ENCODE measurements around the gene SLC25A1. TPM values are rescaled to one million over a fixed set of nuclear protein-coding genes. Genes with fewer than 3 reads are reported as not detected.

The SLC25A1 gene
- polyA plus RNA-seq, 1 of the 3 experiments (the other 2 are of a cell fraction), result 44.7 TPM

GRCh38 chr22:19139974-19140373 lies 38.6 kb downstream of the SLC25A1 start:
- Histone ChIP-seq H3K4me3 (ENCODE audit: low read depth in 2 of 2, low read length in 1 of 2) (no peak overlapping the region), H4K20me1 (ENCODE audit: insufficient read depth) (no peaks in the 10 kb centered on the region), H3K4me2 (no peak overlapping the region), H3K36me3 (replicated peaks in 1 of 2; ENCODE audit: control insufficient read depth in 1 of 2, insufficient read depth in 2 of 2, low read length in 1 of 2) (peaks cover 18 to 60% of the 10 kb centered on the region in 2 experiments), H3K9me2 (no peaks in the 10 kb centered on the region), H3K9me3 (no peaks in the 10 kb centered on the region), H3F3A (replicated peaks; ENCODE audit: insufficient read depth) (no peaks in the 10 kb centered on the region), H2AFZ (ENCODE audit: low read depth) (no peak overlapping the region), H3K27me3 (ENCODE audit: insufficient read depth) (no peaks in the 10 kb centered on the region), H3K79me2 (ENCODE audit: insufficient read depth) (peaks cover 27% of the 10 kb centered on the region), H3K27ac (ENCODE audit: low read depth in 2 of 2, low read length in 1 of 2) (no peak overlapping the region), H3K4me1 (ENCODE audit: control insufficient read depth in 1 of 2, insufficient read depth in 2 of 2, low read depth in 1 of 2, low read length in 1 of 2) (peaks cover 4 to 8% of the 10 kb centered on the region in 2 experiments; a peak in 3 of 4 replicates), H3K9ac (no peak overlapping the region)
- ChIA-PET CTCF (no interaction called here), POLR2A (no interaction called here)
- TF ChIP-seq EZH2phosphoT487 (IDR thresholded peaks at IDR 0.05; ENCODE audit: borderline replicate concordance, low read depth) (no peak), REST (IDR thresholded peaks at IDR 0.05; ENCODE audit: low read depth, low read length) (no peak), RAD21 (IDR thresholded peaks at IDR 0.05; ENCODE audit: low read length) (no peak), MXI1 (IDR thresholded peaks at IDR 0.05; ENCODE audit: low read depth, low read length) (no peak), RXRA (IDR thresholded peaks at IDR 0.05; ENCODE audit: borderline replicate concordance, low read depth) (no peak), SIN3A (IDR thresholded peaks at IDR 0.05; ENCODE audit: borderline replicate concordance, low read depth, low read length) (no peak), TEAD4 (IDR thresholded peaks at IDR 0.05; ENCODE audit: borderline replicate concordance, insufficient read depth) (no peak), IRF3 (IDR thresholded peaks at IDR 0.05; ENCODE audit: low read depth, low read length) (no peak), FOSL2 (IDR thresholded peaks at IDR 0.05; ENCODE audit: borderline replicate concordance, low read depth) (no peak), TAF1 (IDR thresholded peaks at IDR 0.05; ENCODE audit: borderline replicate concordance, low read depth, low read length) (no peak), USF2 (IDR thresholded peaks at IDR 0.05; ENCODE audit: borderline replicate concordance, low read depth, low read length) (no peak), CTCF (IDR thresholded peaks at IDR 0.05) (no peak), POLR2AphosphoS5 (IDR thresholded peaks at IDR 0.05; ENCODE audit: low read depth, low read length) (no peak), FOXJ3 (CRISPR knock-in tag; IDR thresholded peaks at IDR 0.05) (no peak), GATA2 (CRISPR knock-in tag; IDR thresholded peaks at IDR 0.05) (no peak), SMC3 (IDR thresholded peaks at IDR 0.05; ENCODE audit: low read depth, low read length) (no peak)
- WGBS (ENCODE audit: low lambda C conversion rate), result 87% methylated on average over 3 of the region's 5 CpGs
- DNase-seq, result no peak
